ENCODE data around the gene RSPO4.

DNA sequence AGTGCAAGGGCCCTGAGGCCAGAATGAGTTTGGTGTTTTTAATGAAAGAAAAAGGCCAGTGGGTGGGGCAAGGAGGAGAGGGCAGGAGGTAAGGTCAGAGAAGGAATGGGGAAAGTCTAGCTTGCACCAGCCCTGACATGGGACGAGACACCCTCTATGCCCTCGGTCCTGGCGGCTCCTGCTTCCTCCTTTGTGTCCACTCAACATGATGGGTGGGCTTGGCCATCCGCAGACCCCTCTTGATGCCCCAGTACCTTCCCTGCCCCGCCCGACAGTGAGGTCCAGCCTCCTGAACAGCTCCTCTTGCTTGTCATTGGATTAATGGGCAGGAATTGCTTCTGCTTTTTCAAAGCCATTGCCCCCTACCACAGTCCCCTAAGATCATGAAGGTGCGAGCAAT is 52.4 kb downstream of the RSPO4 start:
- TF ChIP-seq, protein P1, sequence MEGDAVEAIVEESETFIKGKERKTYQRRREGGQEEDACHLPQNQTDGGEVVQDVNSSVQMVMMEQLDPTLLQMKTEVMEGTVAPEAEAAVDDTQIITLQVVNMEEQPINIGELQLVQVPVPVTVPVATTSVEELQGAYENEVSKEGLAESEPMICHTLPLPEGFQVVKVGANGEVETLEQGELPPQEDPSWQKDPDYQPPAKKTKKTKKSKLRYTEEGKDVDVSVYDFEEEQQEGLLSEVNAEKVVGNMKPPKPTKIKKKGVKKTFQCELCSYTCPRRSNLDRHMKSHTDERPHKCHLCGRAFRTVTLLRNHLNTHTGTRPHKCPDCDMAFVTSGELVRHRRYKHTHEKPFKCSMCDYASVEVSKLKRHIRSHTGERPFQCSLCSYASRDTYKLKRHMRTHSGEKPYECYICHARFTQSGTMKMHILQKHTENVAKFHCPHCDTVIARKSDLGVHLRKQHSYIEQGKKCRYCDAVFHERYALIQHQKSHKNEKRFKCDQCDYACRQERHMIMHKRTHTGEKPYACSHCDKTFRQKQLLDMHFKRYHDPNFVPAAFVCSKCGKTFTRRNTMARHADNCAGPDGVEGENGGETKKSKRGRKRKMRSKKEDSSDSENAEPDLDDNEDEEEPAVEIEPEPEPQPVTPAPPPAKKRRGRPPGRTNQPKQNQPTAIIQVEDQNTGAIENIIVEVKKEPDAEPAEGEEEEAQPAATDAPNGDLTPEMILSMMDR (IDR thresholded peaks at IDR 0.05) = no peak
- TF ChIP-seq POLR2A (IDR thresholded peaks at IDR 0.05) = no peak
